ENCODE measurements around the gene AKR1A1. TPM values are rescaled to one million over a fixed set of nuclear protein-coding genes. Genes with fewer than 3 reads are reported as not detected.
"Not testable (repeated sequence)": the region's sequence is repeated elsewhere in the genome, so short reads cannot be mapped to it uniquely, and the experiment has no call there.

AKR1A1 gene
- total RNA-seq, 2 experiments from 2014 or later: 140 to 181 TPM

DNA sequence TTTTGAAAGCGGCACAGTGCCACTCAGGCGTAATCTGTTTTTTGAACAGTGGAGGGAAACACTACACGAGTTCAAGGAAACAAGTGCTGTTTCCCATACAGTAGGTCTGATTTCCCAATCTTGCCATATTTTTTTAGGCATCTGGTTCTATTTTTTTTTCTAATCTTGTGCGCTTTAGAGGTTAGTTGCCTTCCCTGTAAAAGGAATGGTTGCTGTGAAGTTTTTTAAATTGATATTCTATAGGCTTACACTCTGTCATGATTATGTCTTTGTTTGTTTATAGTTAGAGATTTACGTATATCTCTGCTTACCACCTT is 34.4 kb downstream of the AKR1A1 start:
- H3K9me3 Mint-ChIP-seq (ENCODE audit: low read depth): no peaks in the 10 kb centered on the region
- ATAC-seq (no peak), DNase-seq (no peak)
- H3K27ac Mint-ChIP-seq: peak overlapping the region; percentile 65
- ChIA-PET POLR2A (interaction anchor here (0.6 to 3.9 kb wide), 12 partner anchors 10 to 809 kb away, joined by 3 to 36 read pairs (median 4); partner anchors contain the start of genes CCDC163, GPBP1L1, MMACHC and MUTYH), CTCF (interaction anchor here (0.8 to 1.4 kb wide), 3 partner anchors 224 to 279 kb away, joined by 3 to 4 read pairs (median 4); partner anchors contain the start of gene MUTYH)
- peak overlapping the region; percentile 91 for H3K4me3 Mint-ChIP-seq
- peaks cover 5% of the 10 kb centered on the region for H3K36me3 Mint-ChIP-seq (ENCODE audit: low read depth)
- H3K4me1 Mint-ChIP-seq: peaks cover 28% of the 10 kb centered on the region
- H3K27me3 Mint-ChIP-seq: no peaks in the 10 kb centered on the region
- intact Hi-C loops (cut with DNase I, micrococcal nuclease): loop anchor here in 1 of 2 experiments (1.0 to 10.0 kb wide), 2 partner anchors 63 to 850 kb away; partner anchors contain the start of genes KIF2C and RNU5D-1

DNA sequence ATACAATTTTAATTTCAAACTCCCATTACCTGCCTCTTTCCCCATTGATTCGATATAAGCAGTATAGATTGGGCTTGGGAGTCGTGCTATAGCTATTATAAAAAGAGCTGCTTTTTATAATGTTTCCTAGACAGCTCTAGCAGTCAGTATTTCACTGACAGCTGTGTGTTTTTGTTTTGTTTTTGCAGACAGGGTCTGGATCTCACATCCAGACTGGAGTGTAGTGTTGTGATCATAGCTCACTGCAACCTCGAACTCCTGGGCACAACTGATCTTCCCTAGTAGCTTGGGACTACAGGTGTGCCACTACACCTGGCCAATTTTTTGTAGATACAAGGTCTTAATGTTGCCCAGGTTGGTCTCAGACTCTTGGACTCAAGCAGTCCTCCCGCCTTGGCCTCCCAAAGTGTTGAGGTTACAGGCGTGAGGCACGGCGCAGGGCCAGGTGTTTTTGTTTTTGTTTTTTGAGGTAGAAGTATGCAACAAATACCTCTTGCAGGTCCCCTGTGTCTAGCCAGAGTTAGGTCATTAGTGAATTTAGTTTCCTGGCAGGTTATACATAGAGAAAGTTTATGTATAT is 35.0 kb downstream of the AKR1A1 start:
- Mint-ChIP-seq H3K36me3 (ENCODE audit: low read depth) (peaks cover 7% of the 10 kb centered on the region), H3K4me1 (peaks cover 28% of the 10 kb centered on the region), H3K4me3 (peak overlapping the region; percentile 91), H3K27me3 (no peaks in the 10 kb centered on the region), H3K27ac (peak overlapping the region; percentile 65), H3K9me3 (ENCODE audit: low read depth) (no peaks in the 10 kb centered on the region)
- ChIA-PET CTCF (interaction anchor here (0.8 to 1.4 kb wide), 4 partner anchors 225 to 280 kb away, joined by 3 to 4 read pairs (median 4); partner anchors contain the start of gene MUTYH), POLR2A (interaction anchor here (0.7 to 3.9 kb wide), 10 partner anchors 9 to 803 kb away, joined by 3 to 36 read pairs (median 4); partner anchors contain the start of genes CCDC163, GPBP1L1, MMACHC and MUTYH)
- no peak for ATAC-seq
- no peak for DNase-seq
- intact Hi-C loops (cut with DNase I, micrococcal nuclease): loop anchor here in 1 of 2 experiments (1.0 to 10.0 kb wide), 2 partner anchors 63 to 851 kb away; partner anchors contain the start of genes KIF2C and RNU5D-1

DNA sequence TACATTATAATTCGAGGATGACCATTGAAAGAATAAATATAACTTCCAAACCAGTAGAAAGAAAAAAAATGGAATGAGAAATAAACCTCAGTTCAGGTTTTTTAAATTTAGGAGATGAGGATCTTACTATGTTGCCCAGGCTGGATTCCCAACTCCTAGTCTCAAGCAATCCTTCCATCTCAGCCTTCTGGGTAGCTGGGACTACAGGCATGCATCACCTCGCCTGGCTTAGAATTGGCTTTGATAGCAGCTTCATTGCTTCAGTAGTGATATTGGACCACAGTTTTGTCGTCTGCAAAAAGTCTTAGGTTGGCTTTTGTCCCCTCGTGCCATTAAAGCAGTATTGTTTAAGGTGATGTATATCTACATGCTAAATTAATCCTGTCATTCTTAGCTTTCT is 36.1 kb downstream of the AKR1A1 start:
- ATAC-seq: no peak
- intact Hi-C loops (cut with DNase I, micrococcal nuclease): loop anchor here in 1 of 2 experiments (10.0 kb wide), 1 partner anchor 852 kb away; the partner anchor contains the start of genes KIF2C and RNU5D-1
- POLR2A ChIA-PET: interaction anchor here (0.6 to 3.9 kb wide), 5 partner anchors 65 to 247 kb away, joined by 3 to 36 read pairs (median 4); partner anchors contain the start of genes MUTYH, PRDX1 and TOE1
- Mint-ChIP-seq H3K36me3 (ENCODE audit: low read depth) (peaks cover 15% of the 10 kb centered on the region), H3K4me1 (peaks cover 32% of the 10 kb centered on the region), H3K27ac (peak overlapping the region; percentile 77), H3K4me3 (peak overlapping the region; percentile 91), H3K9me3 (ENCODE audit: low read depth) (no peaks in the 10 kb centered on the region), H3K27me3 (no peaks in the 10 kb centered on the region)
- CTCF ChIA-PET: interaction anchor here (0.6 kb wide), 1 partner anchor 601 kb away, joined by 3 read pairs; the partner anchor contains the start of gene EIF2B3
- DNase-seq: no peak

DNA sequence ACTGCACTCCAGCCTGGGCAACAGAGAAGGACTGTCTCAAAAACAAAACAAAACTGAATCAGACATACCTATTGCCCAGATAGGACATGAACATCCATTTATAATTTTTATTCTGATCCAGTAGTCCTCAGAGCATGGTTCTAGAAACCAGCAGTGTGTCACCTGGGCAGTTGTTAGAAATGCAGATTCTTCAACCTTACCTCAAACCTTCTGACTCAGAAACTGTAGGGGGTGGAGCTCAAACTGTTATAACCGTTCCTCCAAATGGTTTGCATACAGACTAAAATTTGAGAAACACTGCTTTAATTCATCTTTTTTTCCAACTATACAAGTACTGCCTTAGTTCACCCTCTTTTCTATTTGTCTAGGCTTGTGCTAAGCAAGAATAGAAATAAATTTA is 39.2 kb downstream of the AKR1A1 start:
- no peak overlapping the region for H3K27ac Mint-ChIP-seq
- no peaks in the 10 kb centered on the region for H3K9me3 Mint-ChIP-seq (ENCODE audit: low read depth)
- peaks cover 34% of the 10 kb centered on the region for H3K4me1 Mint-ChIP-seq
- POLR2A ChIA-PET: interaction anchor here (0.6 to 1.1 kb wide), 3 partner anchors 36 to 771 kb away, joined by 3 to 4 read pairs (median 3); no protein-coding TSS in a partner anchor
- peaks cover 38% of the 10 kb centered on the region for H3K36me3 Mint-ChIP-seq (ENCODE audit: low read depth)
- no peaks in the 10 kb centered on the region for H3K27me3 Mint-ChIP-seq
- DNase-seq (no peak), ATAC-seq (no peak)
- CTCF ChIA-PET: no interaction called here
- intact Hi-C loops (cut with DNase I, micrococcal nuclease): loop anchor here in 1 of 2 experiments (10.0 kb wide), 1 partner anchor 855 kb away; the partner anchor contains the start of genes KIF2C and RNU5D-1
- no peak overlapping the region for H3K4me3 Mint-ChIP-seq

DNA sequence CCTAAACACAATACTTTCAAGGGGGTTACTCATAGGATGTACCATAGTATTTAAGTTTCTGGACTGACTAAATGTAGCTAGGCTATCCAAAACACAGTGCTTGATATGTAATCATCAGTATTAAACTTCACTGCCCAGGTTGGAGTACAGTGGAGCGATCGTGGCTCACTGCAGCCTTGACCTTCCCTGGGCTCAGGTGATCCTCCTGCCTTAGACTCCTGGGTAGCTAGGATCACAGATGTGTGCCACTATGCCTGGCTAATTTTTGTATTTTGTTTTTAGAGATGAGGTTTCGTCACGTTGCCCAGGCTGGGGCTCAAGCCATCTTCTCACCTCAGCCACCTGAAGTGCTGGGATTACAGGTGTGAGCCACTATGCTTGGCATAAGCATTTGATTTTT is 43.8 kb downstream of the AKR1A1 start:
- DNase-seq (no peak), ATAC-seq (no peak)
- Mint-ChIP-seq H3K4me1 (peaks cover 32% of the 10 kb centered on the region), H3K9me3 (ENCODE audit: low read depth) (no peaks in the 10 kb centered on the region), H3K4me3 (no peak overlapping the region), H3K27me3 (no peaks in the 10 kb centered on the region), H3K36me3 (ENCODE audit: low read depth) (peaks cover 51% of the 10 kb centered on the region), H3K27ac (no peak overlapping the region)
- intact Hi-C loops (cut with DNase I, micrococcal nuclease): no loop called here
- ChIA-PET CTCF (no interaction called here), POLR2A (interaction anchor here (0.5 to 1.6 kb wide), 3 partner anchors 9 to 775 kb away, joined by 3 to 10 read pairs (median 3); no protein-coding TSS in a partner anchor)

DNA sequence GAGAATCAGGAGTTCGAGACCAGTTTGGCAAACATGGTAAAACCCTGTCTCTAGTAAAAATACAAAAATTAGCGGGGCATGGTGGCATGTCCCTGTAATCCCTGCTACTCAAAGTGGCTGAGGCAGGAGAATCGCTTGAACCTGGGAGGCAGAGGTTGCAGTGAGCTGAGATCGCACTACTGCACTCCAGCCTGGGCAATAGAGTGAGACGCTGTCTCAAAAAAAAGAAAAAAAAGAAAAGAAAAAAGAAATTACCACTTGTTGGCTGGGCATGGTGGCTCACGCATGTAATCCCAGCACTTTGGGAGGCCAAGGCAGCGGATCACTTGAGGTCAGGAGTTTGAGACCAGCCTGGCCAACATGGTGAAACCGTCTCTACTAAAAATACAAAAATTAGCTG is 46.1 kb downstream of the AKR1A1 start:
- CTCF ChIA-PET: interaction anchor here (0.6 kb wide), 2 partner anchors 104 to 282 kb away, joined by 3 to 4 read pairs; no protein-coding TSS in a partner anchor
- DNase-seq; H3K9me3 Mint-ChIP-seq (ENCODE audit: low read depth); H3K27me3 Mint-ChIP-seq; intact Hi-C loops (cut with DNase I, micrococcal nuclease); ATAC-seq; H3K27ac Mint-ChIP-seq; H3K4me3 Mint-ChIP-seq; POLR2A ChIA-PET: not testable (repeated sequence)
- Mint-ChIP-seq H3K4me1 (peaks cover 43% of the 10 kb centered on the region), H3K36me3 (ENCODE audit: low read depth) (peaks cover 47% of the 10 kb centered on the region)

DNA sequence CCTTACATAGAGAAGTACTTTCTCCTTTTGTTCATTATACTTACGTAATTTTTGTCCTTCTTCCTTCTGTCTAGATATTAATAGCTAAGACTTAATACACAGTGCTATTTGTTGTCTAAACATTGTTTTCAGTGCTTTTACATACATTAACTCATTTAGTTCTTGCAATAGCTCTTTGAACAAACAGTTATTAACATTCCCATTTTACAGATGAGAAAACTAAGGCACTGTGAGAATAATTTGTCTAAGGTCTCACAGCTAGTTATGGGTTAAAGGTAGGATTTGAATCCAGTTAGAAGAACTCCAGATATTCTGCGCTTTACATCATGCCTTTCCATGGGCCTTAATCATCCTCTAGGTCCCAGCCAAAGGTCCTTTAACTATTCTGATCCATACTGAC is 53.6 kb downstream of the AKR1A1 start:
- H3K4me3 Mint-ChIP-seq: no peak overlapping the region
- CTCF ChIA-PET: interaction anchor here (0.6 to 1.4 kb wide), 2 partner anchors 10 to 282 kb away, joined by 3 read pairs; no protein-coding TSS in a partner anchor
- H3K36me3 Mint-ChIP-seq (ENCODE audit: low read depth): peaks cover 57% of the 10 kb centered on the region
- DNase-seq (no peak), ATAC-seq (no peak)
- POLR2A ChIA-PET: interaction anchor here (0.6 to 1.2 kb wide), 2 partner anchors 9 to 353 kb away, joined by 3 to 4 read pairs; no protein-coding TSS in a partner anchor
- peak overlapping the region; percentile 29 for H3K27ac Mint-ChIP-seq
- intact Hi-C loops (cut with DNase I, micrococcal nuclease): no loop called here
- H3K27me3 Mint-ChIP-seq: no peaks in the 10 kb centered on the region
- peaks cover 28% of the 10 kb centered on the region for H3K4me1 Mint-ChIP-seq
- no peaks in the 10 kb centered on the region for H3K9me3 Mint-ChIP-seq (ENCODE audit: low read depth)

DNA sequence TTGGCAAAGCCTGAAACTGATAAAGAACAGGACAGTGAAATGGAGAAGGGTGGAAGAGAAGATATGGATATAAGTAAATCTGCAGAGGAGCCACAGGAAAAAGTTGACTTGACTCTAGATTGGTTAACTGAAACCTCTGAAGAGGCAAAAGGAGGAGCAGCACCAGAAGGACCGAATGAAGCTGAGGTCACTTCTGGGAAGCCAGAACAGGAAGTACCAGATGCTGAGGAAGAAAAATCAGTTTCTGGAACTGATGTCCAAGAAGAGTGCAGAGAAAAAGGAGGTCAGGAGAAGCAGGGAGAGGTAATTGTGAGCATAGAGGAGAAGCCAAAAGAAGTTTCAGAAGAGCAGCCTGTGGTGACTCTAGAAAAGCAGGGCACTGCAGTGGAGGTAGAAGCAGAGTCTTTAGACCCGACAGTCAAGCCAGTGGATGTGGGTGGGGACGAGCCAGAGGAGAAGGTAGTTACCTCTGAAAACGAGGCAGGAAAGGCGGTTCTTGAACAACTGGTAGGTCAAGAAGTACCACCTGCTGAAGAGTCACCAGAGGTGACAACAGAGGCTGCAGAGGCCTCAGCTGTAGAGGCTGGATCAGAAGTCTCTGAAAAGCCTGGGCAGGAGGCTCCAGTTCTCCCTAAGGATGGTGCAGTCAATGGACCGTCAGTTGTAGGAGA is 56.9 kb downstream of the AKR1A1 start:
- Mint-ChIP-seq H3K36me3 (ENCODE audit: low read depth) (peaks cover 66% of the 10 kb centered on the region), H3K27me3 (no peaks in the 10 kb centered on the region), H3K9me3 (ENCODE audit: low read depth) (no peaks in the 10 kb centered on the region), H3K4me1 (peaks cover 10% of the 10 kb centered on the region), H3K4me3 (no peak overlapping the region), H3K27ac (peak overlapping the region; percentile 78)
- intact Hi-C loops (cut with DNase I, micrococcal nuclease): no loop called here
- ChIA-PET CTCF (interaction anchor here (1.2 kb wide), 1 partner anchor 8 kb away, joined by 3 read pairs; no protein-coding TSS in a partner anchor), POLR2A (interaction anchor here (0.6 kb wide), 1 partner anchor 14 kb away, joined by 6 read pairs; no protein-coding TSS in a partner anchor)
- DNase-seq (no peak), ATAC-seq (no peak)

DNA sequence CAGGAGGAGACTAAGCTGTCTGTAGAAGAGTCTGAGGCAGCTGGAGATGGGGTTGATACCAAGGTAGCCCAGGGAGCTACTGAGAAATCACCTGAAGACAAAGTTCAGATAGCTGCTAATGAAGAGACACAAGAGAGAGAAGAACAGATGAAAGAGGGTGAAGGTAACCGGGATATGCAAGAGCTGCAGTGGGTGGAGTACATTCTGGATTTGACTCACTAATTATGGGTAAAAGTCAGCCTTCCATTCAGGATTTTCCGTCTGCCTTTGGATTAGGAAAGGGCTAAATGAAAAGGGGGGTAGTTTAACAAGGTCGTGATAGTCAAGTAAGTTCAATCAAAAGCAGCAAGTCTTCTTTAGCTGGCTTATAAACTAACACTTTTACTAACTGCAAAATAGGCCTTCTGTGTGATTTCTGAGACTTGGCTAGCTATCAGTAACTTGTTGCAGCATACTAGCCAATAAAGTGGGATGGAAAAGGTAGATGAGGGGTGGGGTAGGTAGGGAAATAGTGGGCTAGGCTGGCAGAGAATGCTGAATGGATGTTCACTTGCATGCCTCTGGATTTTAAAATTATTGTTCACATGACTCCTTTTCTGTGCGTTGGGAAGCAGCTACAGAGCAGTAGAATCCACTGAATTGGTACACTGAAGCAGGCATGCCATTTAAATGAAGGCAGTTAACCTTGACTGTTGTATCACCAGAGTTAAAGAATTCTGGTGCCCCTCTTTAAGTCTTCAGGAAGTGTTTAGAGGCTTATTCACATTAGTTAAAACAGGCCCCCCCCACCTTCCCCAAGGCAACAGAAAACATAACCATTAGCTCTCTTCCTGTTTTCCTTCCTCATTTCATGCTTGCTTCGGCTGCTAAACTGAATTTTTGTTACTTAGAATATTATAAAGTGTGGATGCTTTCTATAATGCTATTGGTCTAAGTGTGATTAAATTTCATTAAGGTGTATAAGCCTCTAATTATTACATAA is 57.8 kb downstream of the AKR1A1 start:
- Mint-ChIP-seq H3K36me3 (ENCODE audit: low read depth) (peaks cover 70% of the 10 kb centered on the region), H3K27ac (peak overlapping the region; percentile 78), H3K4me3 (no peak overlapping the region), H3K4me1 (peaks cover 10% of the 10 kb centered on the region), H3K9me3 (ENCODE audit: low read depth) (no peaks in the 10 kb centered on the region), H3K27me3 (no peaks in the 10 kb centered on the region)
- DNase-seq (no peak), ATAC-seq (no peak)
- ChIA-PET CTCF (interaction anchor here (0.6 to 1.2 kb wide), 4 partner anchors 9 to 241 kb away, joined by 3 to 4 read pairs (median 4); no protein-coding TSS in a partner anchor), POLR2A (interaction anchor here (0.6 to 1.0 kb wide), 4 partner anchors 9 to 50 kb away, joined by 3 to 6 read pairs (median 5); no protein-coding TSS in a partner anchor)
- intact Hi-C loops (cut with DNase I, micrococcal nuclease): no loop called here

DNA sequence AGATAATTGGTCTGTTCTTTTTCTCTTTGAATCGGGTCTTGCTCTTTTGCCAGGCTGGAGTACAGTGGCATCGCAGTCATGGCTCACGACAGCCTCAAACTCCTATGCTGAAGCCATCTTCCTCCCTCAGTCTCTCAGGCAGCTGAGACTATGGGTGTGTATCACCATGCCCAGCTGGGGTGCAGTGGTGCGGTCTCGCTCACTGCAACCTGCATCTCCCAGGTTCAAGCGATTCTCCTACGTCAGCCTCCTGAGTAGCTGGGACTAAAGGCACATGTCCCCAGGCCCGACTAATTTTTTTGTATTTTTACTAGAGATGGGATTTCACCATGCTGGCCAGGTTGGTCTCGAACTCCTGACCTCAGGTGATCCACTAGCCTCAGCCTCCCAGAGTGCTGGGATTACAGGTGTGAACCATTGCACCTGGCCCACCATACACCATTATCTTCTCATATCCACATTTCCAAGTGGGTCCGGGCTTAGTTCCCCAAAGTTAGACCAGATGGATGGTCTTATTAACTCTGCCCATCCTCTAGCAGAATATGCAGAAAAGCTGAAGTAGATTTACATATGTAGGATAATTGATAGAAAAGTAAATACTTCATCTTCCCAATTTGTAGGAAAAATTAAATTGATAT is 60.1 kb downstream of the AKR1A1 start:
- H3K4me3 Mint-ChIP-seq: no peak overlapping the region
- DNase-seq: no peak
- H3K27ac Mint-ChIP-seq: no peak overlapping the region
- peaks cover 10% of the 10 kb centered on the region for H3K4me1 Mint-ChIP-seq
- ChIA-PET CTCF (no interaction called here), POLR2A (interaction anchor here (0.6 to 0.7 kb wide), 2 partner anchors 15 to 158 kb away, joined by 4 to 8 read pairs; no protein-coding TSS in a partner anchor)
- H3K27me3 Mint-ChIP-seq: no peaks in the 10 kb centered on the region
- H3K9me3 Mint-ChIP-seq (ENCODE audit: low read depth): no peaks in the 10 kb centered on the region
- intact Hi-C loops (cut with DNase I, micrococcal nuclease): no loop called here
- peaks cover 78% of the 10 kb centered on the region for H3K36me3 Mint-ChIP-seq (ENCODE audit: low read depth)
- ATAC-seq: no peak

Data from activated CD4-positive, alpha-beta T cell treated with anti-CD3 and anti-CD28 coated beads for 36 hours (primary cell).